WTC11 (cell line): ENCODE data around the gene SBSN. TPM values are rescaled to one million over a fixed set of nuclear protein-coding genes. Genes with fewer than 3 reads are reported as not detected.

Experiments
- ATAC-seq: fragments of 200-7000 bp; cut with Tn5 transposase; 2 replicates; pipeline ENCODE4 v1.10.0; 2021; ENCODE audit warnings: mild to moderate bottlenecking, moderate library complexity
- CTCF ChIA-PET: fragments of 300-600 bp; sonication (Branson Sonifier 250); formaldehyde crosslinking; loops from one replicate; lab custom pipeline; 2021; ENCODE audit warnings: antibody characterized with exemption; lab: Charles Lee
- POLR2A ChIA-PET: fragments of 350-600 bp; sonication (Branson Sonifier 250); formaldehyde crosslinking; loops from one replicate; lab custom pipeline; 2021; ENCODE audit warnings: antibody characterized with exemption; lab: Charles Lee
- DNase-seq: peaks from one replicate; pipeline ENCODE4 v3.0.0; 2021; ENCODE audit warnings: low spot score
- H3K27ac Mint-ChIP-seq: 2 replicates; pipeline ENCODE4 v1.8.0; 2021; ENCODE audit warnings: mixed read lengths
- H3K27me3 Mint-ChIP-seq: 2 replicates; pipeline ENCODE4 v1.8.0; 2021; ENCODE audit warnings: low read depth, mild to moderate bottlenecking, moderate library complexity, mixed read lengths
- H3K36me3 Mint-ChIP-seq: 2 replicates; pipeline ENCODE4 v1.8.0; 2021; ENCODE audit warnings: mixed read lengths
- H3K4me1 Mint-ChIP-seq: 2 replicates; pipeline ENCODE4 v1.8.0; 2022; ENCODE audit warnings: mixed read lengths
- H3K4me3 Mint-ChIP-seq: 2 replicates; pipeline ENCODE4 v1.8.0; 2021; ENCODE audit warnings: mild to moderate bottlenecking, moderate library complexity, mixed read lengths
- H3K9me3 Mint-ChIP-seq: 2 replicates; pipeline ENCODE4 v1.8.0; 2021; ENCODE audit warnings: mixed read lengths
- CDX4 ChIP-seq: fragments of 250-450 bp; sonication (Bioruptor Pico); IDR thresholded peaks from 2 replicates; pipeline ENCODE4 v1.9.0; 2021; ENCODE audit warnings: moderate library complexity, mild to moderate bottlenecking, inconsistent platforms, borderline replicate concordance
- FOXP4 ChIP-seq: sonication (generic); formaldehyde crosslinking; IDR thresholded peaks from 2 replicates; pipeline ENCODE4 v1.8.0; 2022; ENCODE audit warnings: mild to moderate bottlenecking, missing genetic modification reagents
- GRHL2 ChIP-seq: fragments of 250-450 bp; sonication (Bioruptor Pico); IDR thresholded peaks from 2 replicates; pipeline ENCODE4 v1.8.0; 2022; ENCODE audit warnings: mild to moderate bottlenecking, moderate library complexity; ENCODE audit not compliant: insufficient replicate concordance, severe bottlenecking
- GTF2I ChIP-seq: fragments of 250-450 bp; sonication (Bioruptor Pico); conservative IDR thresholded peaks from 2 replicates; pipeline ENCODE4 v1.4.0; 2021; ENCODE audit warnings: mild to moderate bottlenecking
- HMGA2 ChIP-seq: fragments of 250-450 bp; sonication (Bioruptor Pico); IDR thresholded peaks from 2 replicates; pipeline ENCODE4 v1.4.0; 2021; ENCODE audit warnings: mild to moderate bottlenecking, moderate library complexity
- IRF2 ChIP-seq: sonication (generic); formaldehyde crosslinking; IDR thresholded peaks from 2 replicates; pipeline ENCODE4 v1.8.0; 2022; ENCODE audit warnings: low read depth, missing genetic modification reagents, borderline replicate concordance
- MLX ChIP-seq: sonication (generic); formaldehyde crosslinking; IDR thresholded peaks from 2 replicates; pipeline ENCODE4 v1.8.1; 2023; ENCODE audit warnings: mild to moderate bottlenecking, missing genetic modification reagents, moderate library complexity
- RELA ChIP-seq: sonication (generic); formaldehyde crosslinking; IDR thresholded peaks from 2 replicates; pipeline ENCODE4 v1.8.1; 2022; ENCODE audit warnings: missing genetic modification reagents, mild to moderate bottlenecking, borderline replicate concordance
- TCF7 ChIP-seq: sonication (generic); formaldehyde crosslinking; IDR thresholded peaks from 2 replicates; pipeline ENCODE4 v1.8.0; 2022; ENCODE audit warnings: mild to moderate bottlenecking, low read depth, missing genetic modification reagents, moderate library complexity
- TP53 ChIP-seq: sonication (generic); formaldehyde crosslinking; IDR thresholded peaks from 2 replicates; pipeline ENCODE4 v1.8.1; 2023; ENCODE audit warnings: mild to moderate bottlenecking, missing genetic modification reagents
- USF1 ChIP-seq: sonication (generic); formaldehyde crosslinking; IDR thresholded peaks from 2 replicates; pipeline ENCODE4 v1.8.0; 2022; ENCODE audit warnings: mild to moderate bottlenecking, missing genetic modification reagents
- ZNF219 ChIP-seq: sonication (generic); formaldehyde crosslinking; IDR thresholded peaks from 2 replicates; pipeline ENCODE4 v1.8.0; 2023; ENCODE audit warnings: missing genetic modification reagents, mild to moderate bottlenecking, borderline replicate concordance
- ZNF232 ChIP-seq: sonication (generic); formaldehyde crosslinking; IDR thresholded peaks from 2 replicates; pipeline ENCODE4 v1.8.0; 2022; ENCODE audit warnings: mild to moderate bottlenecking, missing genetic modification reagents
- ZNF263 ChIP-seq: sonication (generic); formaldehyde crosslinking; IDR thresholded peaks from 2 replicates; pipeline ENCODE4 v1.8.1; 2022; ENCODE audit warnings: low read depth, mild to moderate bottlenecking, moderate library complexity, missing genetic modification reagents
- total RNA-seq: library from RNA; stranded (reverse); gene quantifications from 3 replicates; pipeline ENCODE4 v1.2.3, GENCODE V29; 2021
- TF ChIP-seq, protein P1 (sequence below): sonication (generic); formaldehyde crosslinking; IDR thresholded peaks from 2 replicates; pipeline ENCODE4 v1.8.1; 2023; ENCODE audit warnings: mild to moderate bottlenecking, missing genetic modification reagents, borderline replicate concordance
- TF ChIP-seq, protein P2 (sequence below): sonication (generic); formaldehyde crosslinking; IDR thresholded peaks from 2 replicates; pipeline ENCODE4 v1.8.1; 2023; ENCODE audit warnings: mild to moderate bottlenecking, missing genetic modification reagents
- TF ChIP-seq, protein P3 (sequence below): sonication (generic); formaldehyde crosslinking; conservative IDR thresholded peaks from 2 replicates; pipeline ENCODE4 v1.8.1; 2022; ENCODE audit warnings: mild to moderate bottlenecking, missing genetic modification reagents
- TF ChIP-seq, protein P4 (sequence below): fragments of 250-450 bp; sonication (Bioruptor Pico); IDR thresholded peaks from 2 replicates; pipeline ENCODE4 v1.9.0; 2021; ENCODE audit warnings: mild to moderate bottlenecking, borderline replicate concordance
- TF ChIP-seq, protein P5 (sequence below): sonication (generic); formaldehyde crosslinking; IDR thresholded peaks from 2 replicates; pipeline ENCODE4 v1.8.1; 2022; ENCODE audit warnings: missing genetic modification reagents, borderline replicate concordance

Gene SBSN
- total RNA-seq, 1 experiment from 2014 or later: 0.15 TPM

DNA sequence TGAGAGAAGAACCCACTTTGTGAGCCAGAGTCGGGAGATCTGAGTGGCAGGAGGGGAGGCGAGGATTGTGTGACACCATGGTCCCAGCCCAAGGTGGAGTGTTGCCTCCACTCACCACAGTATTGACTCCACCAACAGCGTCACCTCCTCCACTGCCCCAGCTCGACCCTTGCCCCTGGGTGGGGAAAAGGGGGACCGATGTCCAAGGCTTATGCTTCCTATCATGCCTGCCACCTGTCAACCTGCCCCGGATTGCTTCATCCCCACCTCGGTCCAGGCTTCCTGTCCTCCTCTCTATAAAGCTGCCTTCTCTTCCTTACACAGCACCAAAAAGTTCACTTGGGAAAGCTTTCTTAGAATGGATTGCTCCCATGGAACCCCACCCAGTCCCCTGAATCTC is 22.1 kb downstream of the SBSN start (continued):
- TF ChIP-seq, protein P1, sequence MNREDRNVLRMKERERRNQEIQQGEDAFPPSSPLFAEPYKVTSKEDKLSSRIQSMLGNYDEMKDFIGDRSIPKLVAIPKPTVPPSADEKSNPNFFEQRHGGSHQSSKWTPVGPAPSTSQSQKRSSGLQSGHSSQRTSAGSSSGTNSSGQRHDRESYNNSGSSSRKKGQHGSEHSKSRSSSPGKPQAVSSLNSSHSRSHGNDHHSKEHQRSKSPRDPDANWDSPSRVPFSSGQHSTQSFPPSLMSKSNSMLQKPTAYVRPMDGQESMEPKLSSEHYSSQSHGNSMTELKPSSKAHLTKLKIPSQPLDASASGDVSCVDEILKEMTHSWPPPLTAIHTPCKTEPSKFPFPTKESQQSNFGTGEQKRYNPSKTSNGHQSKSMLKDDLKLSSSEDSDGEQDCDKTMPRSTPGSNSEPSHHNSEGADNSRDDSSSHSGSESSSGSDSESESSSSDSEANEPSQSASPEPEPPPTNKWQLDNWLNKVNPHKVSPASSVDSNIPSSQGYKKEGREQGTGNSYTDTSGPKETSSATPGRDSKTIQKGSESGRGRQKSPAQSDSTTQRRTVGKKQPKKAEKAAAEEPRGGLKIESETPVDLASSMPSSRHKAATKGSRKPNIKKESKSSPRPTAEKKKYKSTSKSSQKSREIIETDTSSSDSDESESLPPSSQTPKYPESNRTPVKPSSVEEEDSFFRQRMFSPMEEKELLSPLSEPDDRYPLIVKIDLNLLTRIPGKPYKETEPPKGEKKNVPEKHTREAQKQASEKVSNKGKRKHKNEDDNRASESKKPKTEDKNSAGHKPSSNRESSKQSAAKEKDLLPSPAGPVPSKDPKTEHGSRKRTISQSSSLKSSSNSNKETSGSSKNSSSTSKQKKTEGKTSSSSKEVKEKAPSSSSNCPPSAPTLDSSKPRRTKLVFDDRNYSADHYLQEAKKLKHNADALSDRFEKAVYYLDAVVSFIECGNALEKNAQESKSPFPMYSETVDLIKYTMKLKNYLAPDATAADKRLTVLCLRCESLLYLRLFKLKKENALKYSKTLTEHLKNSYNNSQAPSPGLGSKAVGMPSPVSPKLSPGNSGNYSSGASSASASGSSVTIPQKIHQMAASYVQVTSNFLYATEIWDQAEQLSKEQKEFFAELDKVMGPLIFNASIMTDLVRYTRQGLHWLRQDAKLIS (CRISPR knock-in tag): no peak

- H3K9me3 Mint-ChIP-seq: no peaks in the 10 kb centered on the region
- H3K4me1 Mint-ChIP-seq: 0 out of 2 replicates have a peak, but pooled peaks cover 2% of the 10 kb centered on the region
- DNase-seq (no peak), ATAC-seq (peak; percentile 18; the same call in 1 of the 2 replicates)
- H3K36me3 Mint-ChIP-seq: peaks cover 83% of the 10 kb centered on the region
- H3K27ac Mint-ChIP-seq: no peak overlapping the region
- CTCF ChIA-PET: interaction anchor here (1.0 to 1.1 kb wide), 2 partner anchors 8 to 150 kb away, joined by 4 read pairs; no protein-coding TSS in a partner anchor
- H3K4me3 Mint-ChIP-seq: no peak overlapping the region
- POLR2A ChIA-PET: interaction anchor here (0.6 to 0.7 kb wide), 2 partner anchors 8 to 122 kb away, joined by 4 to 5 read pairs; no protein-coding TSS in a partner anchor
- H3K27me3 Mint-ChIP-seq: no peaks in the 10 kb centered on the region
- TF ChIP-seq, protein P2, sequence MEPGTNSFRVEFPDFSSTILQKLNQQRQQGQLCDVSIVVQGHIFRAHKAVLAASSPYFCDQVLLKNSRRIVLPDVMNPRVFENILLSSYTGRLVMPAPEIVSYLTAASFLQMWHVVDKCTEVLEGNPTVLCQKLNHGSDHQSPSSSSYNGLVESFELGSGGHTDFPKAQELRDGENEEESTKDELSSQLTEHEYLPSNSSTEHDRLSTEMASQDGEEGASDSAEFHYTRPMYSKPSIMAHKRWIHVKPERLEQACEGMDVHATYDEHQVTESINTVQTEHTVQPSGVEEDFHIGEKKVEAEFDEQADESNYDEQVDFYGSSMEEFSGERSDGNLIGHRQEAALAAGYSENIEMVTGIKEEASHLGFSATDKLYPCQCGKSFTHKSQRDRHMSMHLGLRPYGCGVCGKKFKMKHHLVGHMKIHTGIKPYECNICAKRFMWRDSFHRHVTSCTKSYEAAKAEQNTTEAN: no peak
- TF ChIP-seq IRF2 (CRISPR knock-in tag) (no peak), HMGA2 (CRISPR knock-in tag) (no peak), RELA (CRISPR knock-in tag) (no peak), CDX4 (CRISPR knock-in tag) (no peak), ZNF219 (CRISPR knock-in tag) (no peak), ZNF232 (CRISPR knock-in tag) (no peak), ZNF263 (CRISPR knock-in tag) (no peak), GTF2I (no peak), MLX (CRISPR knock-in tag) (no peak), FOXP4 (CRISPR knock-in tag) (no peak), GRHL2 (CRISPR knock-in tag) (no peak), TP53 (no peak), TCF7 (no peak), USF1 (CRISPR knock-in tag) (no peak)
- TF ChIP-seq, protein P3, sequence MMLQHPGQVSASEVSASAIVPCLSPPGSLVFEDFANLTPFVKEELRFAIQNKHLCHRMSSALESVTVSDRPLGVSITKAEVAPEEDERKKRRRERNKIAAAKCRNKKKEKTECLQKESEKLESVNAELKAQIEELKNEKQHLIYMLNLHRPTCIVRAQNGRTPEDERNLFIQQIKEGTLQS (CRISPR knock-in tag): no peak
- TF ChIP-seq, protein P4, sequence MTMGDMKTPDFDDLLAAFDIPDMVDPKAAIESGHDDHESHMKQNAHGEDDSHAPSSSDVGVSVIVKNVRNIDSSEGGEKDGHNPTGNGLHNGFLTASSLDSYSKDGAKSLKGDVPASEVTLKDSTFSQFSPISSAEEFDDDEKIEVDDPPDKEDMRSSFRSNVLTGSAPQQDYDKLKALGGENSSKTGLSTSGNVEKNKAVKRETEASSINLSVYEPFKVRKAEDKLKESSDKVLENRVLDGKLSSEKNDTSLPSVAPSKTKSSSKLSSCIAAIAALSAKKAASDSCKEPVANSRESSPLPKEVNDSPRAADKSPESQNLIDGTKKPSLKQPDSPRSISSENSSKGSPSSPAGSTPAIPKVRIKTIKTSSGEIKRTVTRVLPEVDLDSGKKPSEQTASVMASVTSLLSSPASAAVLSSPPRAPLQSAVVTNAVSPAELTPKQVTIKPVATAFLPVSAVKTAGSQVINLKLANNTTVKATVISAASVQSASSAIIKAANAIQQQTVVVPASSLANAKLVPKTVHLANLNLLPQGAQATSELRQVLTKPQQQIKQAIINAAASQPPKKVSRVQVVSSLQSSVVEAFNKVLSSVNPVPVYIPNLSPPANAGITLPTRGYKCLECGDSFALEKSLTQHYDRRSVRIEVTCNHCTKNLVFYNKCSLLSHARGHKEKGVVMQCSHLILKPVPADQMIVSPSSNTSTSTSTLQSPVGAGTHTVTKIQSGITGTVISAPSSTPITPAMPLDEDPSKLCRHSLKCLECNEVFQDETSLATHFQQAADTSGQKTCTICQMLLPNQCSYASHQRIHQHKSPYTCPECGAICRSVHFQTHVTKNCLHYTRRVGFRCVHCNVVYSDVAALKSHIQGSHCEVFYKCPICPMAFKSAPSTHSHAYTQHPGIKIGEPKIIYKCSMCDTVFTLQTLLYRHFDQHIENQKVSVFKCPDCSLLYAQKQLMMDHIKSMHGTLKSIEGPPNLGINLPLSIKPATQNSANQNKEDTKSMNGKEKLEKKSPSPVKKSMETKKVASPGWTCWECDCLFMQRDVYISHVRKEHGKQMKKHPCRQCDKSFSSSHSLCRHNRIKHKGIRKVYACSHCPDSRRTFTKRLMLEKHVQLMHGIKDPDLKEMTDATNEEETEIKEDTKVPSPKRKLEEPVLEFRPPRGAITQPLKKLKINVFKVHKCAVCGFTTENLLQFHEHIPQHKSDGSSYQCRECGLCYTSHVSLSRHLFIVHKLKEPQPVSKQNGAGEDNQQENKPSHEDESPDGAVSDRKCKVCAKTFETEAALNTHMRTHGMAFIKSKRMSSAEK (CRISPR knock-in tag): no peak
- TF ChIP-seq, protein P5, sequence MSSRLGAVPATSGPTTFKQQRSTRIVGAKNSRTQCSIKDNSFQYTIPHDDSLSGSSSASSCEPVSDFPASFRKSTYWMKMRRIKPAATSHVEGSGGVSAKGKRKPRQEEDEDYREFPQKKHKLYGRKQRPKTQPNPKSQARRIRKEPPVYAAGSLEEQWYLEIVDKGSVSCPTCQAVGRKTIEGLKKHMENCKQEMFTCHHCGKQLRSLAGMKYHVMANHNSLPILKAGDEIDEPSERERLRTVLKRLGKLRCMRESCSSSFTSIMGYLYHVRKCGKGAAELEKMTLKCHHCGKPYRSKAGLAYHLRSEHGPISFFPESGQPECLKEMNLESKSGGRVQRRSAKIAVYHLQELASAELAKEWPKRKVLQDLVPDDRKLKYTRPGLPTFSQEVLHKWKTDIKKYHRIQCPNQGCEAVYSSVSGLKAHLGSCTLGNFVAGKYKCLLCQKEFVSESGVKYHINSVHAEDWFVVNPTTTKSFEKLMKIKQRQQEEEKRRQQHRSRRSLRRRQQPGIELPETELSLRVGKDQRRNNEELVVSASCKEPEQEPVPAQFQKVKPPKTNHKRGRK: no peak
Measured at GRCh38 chr19:35502751-35503150, 25.4 kb downstream of the SBSN start.
